ENCODE measurements around the gene ANKRD39. TPM values are rescaled to one million over a fixed set of nuclear protein-coding genes. Genes with fewer than 3 reads are reported as not detected.
A peak's percentile ranks its signal among the peaks of the same experiment; 100 is the strongest.

The ANKRD39 gene, protein sequence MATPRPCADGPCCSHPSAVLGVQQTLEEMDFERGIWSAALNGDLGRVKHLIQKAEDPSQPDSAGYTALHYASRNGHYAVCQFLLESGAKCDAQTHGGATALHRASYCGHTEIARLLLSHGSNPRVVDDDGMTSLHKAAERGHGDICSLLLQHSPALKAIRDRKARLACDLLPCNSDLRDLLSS
- total RNA-seq, result 10 to 100 TPM in 1 of 2 donors, 1 to 10 TPM in 1; 8.4 to 18.0 TPM

GRCh38 chr2:96857667-96858372, at the start of gene ANKRD39:
TSS of gene ANKRD39 (minus strand) at chr2:96858016. CDS start at chr2:96857987, 29 bp downstream.
- DNase-seq (ENCODE audit: low spot score) (peak; percentile 91), ATAC-seq (ENCODE audit: insufficient number of reproducible peaks, low FRiP score, low read depth) (peak; percentile 96)
- peak; percentile 69 for TF ChIP-seq CTCF (IDR thresholded peaks at IDR 0.05)
- H3K27me3 ChIP-seq (replicated peaks; ENCODE audit: insufficient read depth), result no peaks in the 10 kb centered on the region
- peaks cover 33% of the 10 kb centered on the region for H3K36me3 ChIP-seq
- peak within 1 kb of the TSS; percentile 75 to 86 for H3K27ac ChIP-seq
- peak within 1 kb of the TSS; percentile 93 for H3K4me3 ChIP-seq
- H3K9me3 ChIP-seq, result no peaks in the 10 kb centered on the region
- H3K4me1 ChIP-seq (ENCODE audit: control insufficient read depth in 1 of 2, low read depth in 2 of 2), result peaks cover 16 to 30% of the 10 kb centered on the region in 2 donors

GRCh38 chr2:96906729-96907114, 48.9 kb upstream of the ANKRD39 start:
- DNase-seq (ENCODE audit: low spot score), result peak; percentile 34

GRCh38 chr2:96903815-96904214, 46.0 kb upstream of the ANKRD39 start:
- ATAC-seq (ENCODE audit: insufficient number of reproducible peaks, low FRiP score, low read depth), result no peak
- no peak for TF ChIP-seq CTCF (IDR thresholded peaks at IDR 0.05)
- no peak for DNase-seq (ENCODE audit: low spot score)
- Histone ChIP-seq H3K4me1 (ENCODE audit: control insufficient read depth in 1 of 2, low read depth in 2 of 2) (peaks cover 25 to 58% of the 10 kb centered on the region in 2 donors), H3K27me3 (replicated peaks; ENCODE audit: insufficient read depth) (no peaks in the 10 kb centered on the region), H3K4me3 (no peak overlapping the region), H3K27ac (peak overlapping the region; percentile 55 to 61), H3K36me3 (no peaks in the 10 kb centered on the region), H3K9me3 (no peaks in the 10 kb centered on the region)

More at GRCh38 chr2:96906729-96907114, 48.9 kb upstream of the ANKRD39 start:
- peaks cover 21 to 51% of the 10 kb centered on the region in 2 donors for H3K4me1 ChIP-seq (ENCODE audit: control insufficient read depth in 1 of 2, low read depth in 2 of 2)
- H3K4me3 ChIP-seq, result peak overlapping the region; percentile 60
- H3K36me3 ChIP-seq, result no peaks in the 10 kb centered on the region
- H3K9me3 ChIP-seq, result no peaks in the 10 kb centered on the region
- no peaks in the 10 kb centered on the region for H3K27me3 ChIP-seq (replicated peaks; ENCODE audit: insufficient read depth)
- ATAC-seq (ENCODE audit: insufficient number of reproducible peaks, low FRiP score, low read depth), result peak; percentile 13
- no peak for TF ChIP-seq CTCF (IDR thresholded peaks at IDR 0.05)
- H3K27ac ChIP-seq, result peak overlapping the region; percentile 97 to 99

DNA sequence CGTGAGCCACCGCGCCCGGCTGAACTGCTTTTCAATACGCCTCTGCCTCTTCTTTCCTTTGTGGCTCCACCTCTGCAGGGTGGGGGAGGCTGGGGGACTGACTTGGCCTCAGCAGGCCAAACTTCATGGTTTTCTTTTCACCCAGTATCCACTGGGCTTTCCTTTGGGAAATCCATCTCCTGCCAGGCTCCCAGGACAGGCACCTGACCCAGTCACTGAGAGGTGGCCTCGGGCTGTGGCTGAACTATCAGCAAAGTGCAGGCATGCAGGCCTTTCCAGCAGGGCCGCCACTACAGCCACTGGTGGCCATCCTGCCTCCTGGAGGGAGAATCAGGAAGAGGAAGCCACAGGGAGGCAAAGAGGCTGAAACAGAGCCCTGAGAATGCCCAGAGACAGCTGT, 45.5 kb upstream of the ANKRD39 start:
- Histone ChIP-seq H3K36me3 (no peaks in the 10 kb centered on the region), H3K4me1 (ENCODE audit: control insufficient read depth in 1 of 2, low read depth in 2 of 2) (peaks cover 27 to 61% of the 10 kb centered on the region in 2 donors), H3K27me3 (replicated peaks; ENCODE audit: insufficient read depth) (no peaks in the 10 kb centered on the region), H3K9me3 (no peaks in the 10 kb centered on the region), H3K4me3 (no peak overlapping the region), H3K27ac (peak overlapping the region; percentile 55 to 61)
- ATAC-seq (ENCODE audit: insufficient number of reproducible peaks, low FRiP score, low read depth) (no peak), DNase-seq (ENCODE audit: low spot score) (no peak)
- TF ChIP-seq CTCF (IDR thresholded peaks at IDR 0.05), result no peak

DNA sequence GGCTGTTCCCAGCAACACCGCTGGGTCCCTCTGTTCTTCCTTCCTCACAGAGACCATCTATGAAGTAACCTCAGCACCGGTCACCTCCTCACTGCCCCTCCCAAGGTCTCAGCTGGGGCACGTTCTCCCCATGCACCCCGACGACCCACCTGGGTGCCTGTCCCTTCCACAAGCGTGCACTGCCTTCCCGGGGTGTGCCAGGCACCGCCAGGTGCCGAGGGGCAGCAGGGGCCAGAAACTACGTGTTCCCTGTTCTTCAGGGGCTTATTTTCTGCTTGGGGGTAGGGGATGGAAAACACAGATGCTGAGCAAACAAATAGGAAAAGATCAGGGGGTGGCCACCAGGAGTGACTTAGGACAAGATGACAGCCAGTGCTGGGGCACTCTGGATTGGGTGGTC, 42.4 kb upstream of the ANKRD39 start:
- H3K27me3 ChIP-seq (replicated peaks; ENCODE audit: insufficient read depth), result no peaks in the 10 kb centered on the region
- H3K4me3 ChIP-seq, result no peak overlapping the region
- no peaks in the 10 kb centered on the region for H3K36me3 ChIP-seq
- peaks cover 15 to 38% of the 10 kb centered on the region in 2 donors for H3K4me1 ChIP-seq (ENCODE audit: control insufficient read depth in 1 of 2, low read depth in 2 of 2)
- no peak overlapping the region for H3K27ac ChIP-seq
- DNase-seq (ENCODE audit: low spot score) (no peak), ATAC-seq (ENCODE audit: insufficient number of reproducible peaks, low FRiP score, low read depth) (no peak)
- no peak for TF ChIP-seq CTCF (IDR thresholded peaks at IDR 0.05)
- no peaks in the 10 kb centered on the region for H3K9me3 ChIP-seq
